Mammary epithelial cell (primary cell): ENCODE results near the gene CRYGS.

ENCODE experiments used
- CTCF ChIP-seq, 2 donors: IDR thresholded peaks in 1 of 2; conservative IDR thresholded peaks in 1 of 2; 2 replicates each; pipeline ENCODE4 v1.5.1; 2011 to 2012; ENCODE audit warnings: inconsistent platforms in 2 of 2, low read length in 2 of 2, mild to moderate bottlenecking in 2 of 2, control low read depth in 1 of 2, low read depth in 1 of 2; ENCODE audit not compliant: insufficient read depth in 1 of 2; ENCODE audit errors: extremely low read depth in 1 of 2
- EZH2 ChIP-seq: IDR thresholded peaks from 2 replicates; pipeline ENCODE4 v1.6.1; 2012; ENCODE audit warnings: low read length, inconsistent platforms, borderline replicate concordance

DNA sequence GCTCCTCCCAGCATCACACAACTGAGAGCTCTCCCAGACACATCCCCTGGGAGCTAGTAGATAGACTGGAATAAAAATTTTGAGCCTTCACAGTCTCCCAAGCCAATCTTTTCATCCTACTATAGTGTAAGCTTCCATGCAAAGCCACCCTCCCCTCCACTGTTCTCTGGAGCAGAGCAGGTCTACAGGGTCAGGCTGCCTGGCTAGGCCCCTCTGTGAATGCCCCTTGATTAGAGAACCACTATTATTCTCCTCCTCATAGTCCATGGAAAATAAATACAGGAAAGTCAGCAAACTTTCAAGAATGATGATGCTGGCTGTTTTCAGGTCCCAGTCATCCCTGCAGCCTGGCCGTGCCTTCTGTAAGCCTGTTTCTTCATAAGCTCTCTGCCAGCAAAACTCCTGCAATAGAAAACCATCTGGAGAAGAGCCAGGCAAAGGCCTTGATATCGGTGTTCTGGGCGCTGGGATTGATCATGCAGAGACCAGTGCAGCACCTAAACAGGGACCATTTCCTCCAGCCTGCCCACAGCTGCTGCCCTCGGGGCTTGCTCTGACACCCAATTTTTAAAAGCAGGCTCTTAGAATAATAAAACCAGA is 51.7 kb downstream of the CRYGS start:
- TF ChIP-seq CTCF (conservative IDR thresholded peaks at IDR 0.05 in 1 of 2, IDR thresholded peaks at IDR 0.05 in 1 of 2; ENCODE audit: extremely low read depth in 1 of 2, insufficient read depth in 1 of 2, low read depth in 1 of 2, low read length in 2 of 2) (no peak), EZH2 (no peak)
